ENCODE data around the gene CCSER1. TPM values are rescaled to one million over a fixed set of nuclear protein-coding genes. Genes with fewer than 3 reads are reported as not detected.

The CCSER1 gene
- total and polyA plus RNA-seq, 7 donors, result 0.06 to 2.5 (median 0.30) TPM

DNA sequence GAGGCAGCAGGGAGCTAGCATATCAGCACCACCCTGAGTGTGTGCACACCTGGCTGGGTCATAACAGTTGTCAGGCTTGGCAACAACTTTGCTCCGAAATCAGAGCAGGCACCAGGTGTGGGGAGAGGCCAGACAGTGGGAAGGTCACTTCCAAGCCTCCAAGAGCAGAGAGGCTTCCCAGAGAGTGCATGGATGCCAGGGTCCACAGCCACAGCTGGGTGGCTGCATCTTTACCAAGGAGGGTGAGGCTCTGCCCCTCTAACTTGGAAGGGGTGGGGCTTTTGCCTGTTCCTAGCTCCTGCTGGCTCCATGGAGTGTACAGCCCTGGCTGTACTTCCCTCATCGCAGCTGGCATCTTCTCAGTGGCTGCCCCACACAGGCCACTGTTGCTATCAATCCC, 322.4 kb downstream of the CCSER1 start:
- H3K36me3 ChIP-seq (ENCODE audit: insufficient read depth in 1 of 2, low read depth in 1 of 2), result no peaks in the 10 kb centered on the region
- 89 to 92% (median 90%) methylated on average over 2 of the region's 2 CpGs for WGBS, 3 donors
- no peaks in the 10 kb centered on the region for H3K4me1 ChIP-seq
- H3K9me3 ChIP-seq, result no peaks in the 10 kb centered on the region
- DNase-seq (no peak), ATAC-seq (no peak)
- TF ChIP-seq, protein P1, sequence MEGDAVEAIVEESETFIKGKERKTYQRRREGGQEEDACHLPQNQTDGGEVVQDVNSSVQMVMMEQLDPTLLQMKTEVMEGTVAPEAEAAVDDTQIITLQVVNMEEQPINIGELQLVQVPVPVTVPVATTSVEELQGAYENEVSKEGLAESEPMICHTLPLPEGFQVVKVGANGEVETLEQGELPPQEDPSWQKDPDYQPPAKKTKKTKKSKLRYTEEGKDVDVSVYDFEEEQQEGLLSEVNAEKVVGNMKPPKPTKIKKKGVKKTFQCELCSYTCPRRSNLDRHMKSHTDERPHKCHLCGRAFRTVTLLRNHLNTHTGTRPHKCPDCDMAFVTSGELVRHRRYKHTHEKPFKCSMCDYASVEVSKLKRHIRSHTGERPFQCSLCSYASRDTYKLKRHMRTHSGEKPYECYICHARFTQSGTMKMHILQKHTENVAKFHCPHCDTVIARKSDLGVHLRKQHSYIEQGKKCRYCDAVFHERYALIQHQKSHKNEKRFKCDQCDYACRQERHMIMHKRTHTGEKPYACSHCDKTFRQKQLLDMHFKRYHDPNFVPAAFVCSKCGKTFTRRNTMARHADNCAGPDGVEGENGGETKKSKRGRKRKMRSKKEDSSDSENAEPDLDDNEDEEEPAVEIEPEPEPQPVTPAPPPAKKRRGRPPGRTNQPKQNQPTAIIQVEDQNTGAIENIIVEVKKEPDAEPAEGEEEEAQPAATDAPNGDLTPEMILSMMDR (IDR thresholded peaks at IDR 0.05), result no peak
- H3K27ac ChIP-seq, result no peak overlapping the region
- no peaks in the 10 kb centered on the region for H3K27me3 ChIP-seq (ENCODE audit: insufficient read depth in 3 of 3, low read length in 2 of 3)
- H3K4me3 ChIP-seq, result no peak overlapping the region
- intact Hi-C loops (cut with DNase I), result no loop called here

DNA sequence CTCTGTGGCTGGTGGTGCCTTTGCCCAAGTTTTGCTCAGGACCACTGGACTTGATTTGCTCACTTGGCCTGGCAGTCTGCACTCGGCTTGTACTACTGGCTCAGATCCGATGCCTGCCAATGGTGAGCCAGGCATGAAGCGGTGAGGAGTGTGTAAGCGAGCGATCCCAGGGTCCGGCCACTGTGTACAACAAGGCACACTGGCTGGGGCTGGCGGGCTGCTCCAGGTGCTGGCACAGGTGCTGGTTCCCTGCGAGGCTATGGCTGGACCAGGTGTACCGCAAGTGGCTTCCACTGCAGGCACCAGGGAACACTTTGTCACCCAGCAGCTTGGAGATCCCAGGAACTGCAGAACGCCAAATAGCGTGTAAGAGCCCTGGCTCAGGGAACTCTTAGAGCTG, 329.7 kb downstream of the CCSER1 start:
- WGBS, 3 donors, result 88 to 95% (median 90%) methylated on average over 11 of the region's 11 CpGs
- DNase-seq (no peak), ATAC-seq (no peak)
- Histone ChIP-seq H3K36me3 (ENCODE audit: insufficient read depth in 1 of 2, low read depth in 1 of 2) (no peaks in the 10 kb centered on the region), H3K9me3 (no peaks in the 10 kb centered on the region), H3K4me1 (no peaks in the 10 kb centered on the region), H3K27ac (no peak overlapping the region), H3K4me3 (no peak overlapping the region), H3K27me3 (ENCODE audit: insufficient read depth in 3 of 3, low read length in 2 of 3) (no peaks in the 10 kb centered on the region)
- TF ChIP-seq, protein P1 (IDR thresholded peaks at IDR 0.05), result no peak
- intact Hi-C loops (cut with DNase I), result no loop called here

DNA sequence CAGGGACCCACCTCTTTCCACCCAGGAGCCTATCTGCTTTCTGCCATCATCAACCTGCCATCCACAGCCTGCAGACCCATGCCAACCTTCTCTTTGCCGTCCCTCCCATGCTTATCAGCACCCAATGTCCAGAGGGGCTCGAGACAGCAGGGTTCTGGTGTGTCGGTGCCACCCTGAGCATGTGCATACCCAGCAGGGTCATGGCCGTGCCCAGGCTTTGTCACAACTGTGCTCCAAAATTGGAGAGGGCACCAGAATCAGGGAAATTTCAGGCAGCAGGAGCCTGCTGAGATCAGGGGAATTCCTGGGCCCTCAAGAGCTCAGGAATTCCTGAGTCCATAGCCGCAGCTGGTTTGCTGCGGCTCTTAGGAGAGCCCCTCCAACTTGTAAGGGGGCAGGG, 330.6 kb downstream of the CCSER1 start:
- no peak overlapping the region for H3K4me3 ChIP-seq
- TF ChIP-seq, protein P1 (IDR thresholded peaks at IDR 0.05), result no peak
- no peaks in the 10 kb centered on the region for H3K36me3 ChIP-seq (ENCODE audit: insufficient read depth in 1 of 2, low read depth in 1 of 2)
- 83 to 90% (median 87%) methylated on average over 6 of the region's 6 CpGs for WGBS, 3 donors
- intact Hi-C loops (cut with DNase I), result no loop called here
- H3K27ac ChIP-seq, result no peak overlapping the region
- no peaks in the 10 kb centered on the region for H3K4me1 ChIP-seq
- H3K9me3 ChIP-seq, result no peaks in the 10 kb centered on the region
- DNase-seq (no peak), ATAC-seq (no peak)
- no peaks in the 10 kb centered on the region for H3K27me3 ChIP-seq (ENCODE audit: insufficient read depth in 3 of 3, low read length in 2 of 3)

DNA sequence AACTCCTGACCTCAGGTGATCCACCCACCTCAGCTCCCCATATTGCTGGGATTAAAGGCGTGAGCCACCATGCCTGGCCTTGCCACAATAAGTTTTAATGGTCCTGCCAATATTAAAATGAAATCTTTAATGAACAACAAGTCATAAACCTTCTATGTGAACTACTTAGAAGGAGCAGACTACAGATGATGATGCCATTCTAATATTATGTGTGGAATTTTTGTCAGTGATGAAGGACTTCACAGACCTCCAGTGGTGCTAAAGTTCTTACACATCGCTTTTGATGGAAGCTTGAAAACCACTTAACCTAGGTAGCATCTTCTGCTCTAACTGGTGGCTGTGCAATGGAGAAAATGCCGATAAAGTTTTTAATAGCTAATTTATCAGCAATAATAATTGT, 331.4 kb downstream of the CCSER1 start:
- ATAC-seq, result no peak

DNA sequence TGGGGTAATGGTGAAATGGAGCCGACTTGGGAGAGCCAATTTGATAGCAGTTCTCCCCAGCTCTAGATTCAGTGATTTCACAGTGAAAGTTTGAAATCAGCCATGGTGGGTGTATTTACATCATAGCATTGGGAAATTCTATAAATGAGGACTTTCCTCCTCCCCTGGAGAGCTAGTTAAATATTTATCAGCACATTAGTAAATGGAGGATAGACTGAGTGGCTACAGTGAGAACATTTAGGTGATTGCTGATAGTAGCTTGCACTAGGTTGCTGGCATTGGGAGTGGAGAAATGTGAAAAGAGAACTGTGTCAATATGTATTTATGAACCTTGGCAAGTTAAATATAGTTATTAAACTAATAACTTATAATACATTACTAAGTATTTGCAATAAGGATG, 347.3 kb downstream of the CCSER1 start:
- DNase-seq (no peak), ATAC-seq (no peak)
- Histone ChIP-seq H3K36me3 (ENCODE audit: insufficient read depth in 1 of 2, low read depth in 1 of 2) (no peaks in the 10 kb centered on the region), H3K4me3 (no peak overlapping the region), H3K4me1 (no peaks in the 10 kb centered on the region), H3K27ac (no peak overlapping the region), H3K27me3 (ENCODE audit: insufficient read depth in 3 of 3, low read length in 2 of 3) (no peaks in the 10 kb centered on the region), H3K9me3 (no peaks in the 10 kb centered on the region)
- TF ChIP-seq, protein P1 (IDR thresholded peaks at IDR 0.05), result no peak
- intact Hi-C loops (cut with DNase I), result no loop called here
- 20 to 37% (median 25%) methylated on average over 1 of the region's 1 CpG for WGBS, 3 donors

More for the DNA sequence above, 331.4 kb downstream of the CCSER1 start:
- Histone ChIP-seq H3K4me3 (no peak overlapping the region), H3K27me3 (ENCODE audit: insufficient read depth in 3 of 3, low read length in 2 of 3) (no peaks in the 10 kb centered on the region), H3K9me3 (no peaks in the 10 kb centered on the region), H3K27ac (no peak overlapping the region), H3K4me1 (no peaks in the 10 kb centered on the region), H3K36me3 (ENCODE audit: insufficient read depth in 1 of 2, low read depth in 1 of 2) (no peaks in the 10 kb centered on the region)
- intact Hi-C loops (cut with DNase I), result no loop called here
- 78 to 83% (median 79%) methylated on average over 3 of the region's 3 CpGs for WGBS, 3 donors
- TF ChIP-seq, protein P1 (IDR thresholded peaks at IDR 0.05), result no peak
- no peak for DNase-seq
